Measurements from ENCODE around the gene SIGLEC10.
A peak's percentile ranks its signal among the peaks of the same experiment; 100 is the strongest.
"Not testable (repeated sequence)": the region's sequence is repeated elsewhere in the genome, so short reads cannot be mapped to it uniquely, and the experiment has no call there.

The SIGLEC10 gene

GRCh38 chr19:51448011-51448410 is 30.6 kb upstream of the SIGLEC10 start:
- no peaks in the 10 kb centered on the region for H3K79me2 ChIP-seq (ENCODE audit: insufficient read depth, low read length)
- no peaks in the 10 kb centered on the region for H4K20me1 ChIP-seq (ENCODE audit: low read depth, low read length)
- no peaks in the 10 kb centered on the region for H3K9me2 ChIP-seq (replicated peaks; ENCODE audit: insufficient read depth, low read length)
- TF ChIP-seq EZH2phosphoT487 (conservative IDR thresholded peaks at IDR 0.05; ENCODE audit: low read length), result no peak
- TF ChIP-seq, protein P1, sequence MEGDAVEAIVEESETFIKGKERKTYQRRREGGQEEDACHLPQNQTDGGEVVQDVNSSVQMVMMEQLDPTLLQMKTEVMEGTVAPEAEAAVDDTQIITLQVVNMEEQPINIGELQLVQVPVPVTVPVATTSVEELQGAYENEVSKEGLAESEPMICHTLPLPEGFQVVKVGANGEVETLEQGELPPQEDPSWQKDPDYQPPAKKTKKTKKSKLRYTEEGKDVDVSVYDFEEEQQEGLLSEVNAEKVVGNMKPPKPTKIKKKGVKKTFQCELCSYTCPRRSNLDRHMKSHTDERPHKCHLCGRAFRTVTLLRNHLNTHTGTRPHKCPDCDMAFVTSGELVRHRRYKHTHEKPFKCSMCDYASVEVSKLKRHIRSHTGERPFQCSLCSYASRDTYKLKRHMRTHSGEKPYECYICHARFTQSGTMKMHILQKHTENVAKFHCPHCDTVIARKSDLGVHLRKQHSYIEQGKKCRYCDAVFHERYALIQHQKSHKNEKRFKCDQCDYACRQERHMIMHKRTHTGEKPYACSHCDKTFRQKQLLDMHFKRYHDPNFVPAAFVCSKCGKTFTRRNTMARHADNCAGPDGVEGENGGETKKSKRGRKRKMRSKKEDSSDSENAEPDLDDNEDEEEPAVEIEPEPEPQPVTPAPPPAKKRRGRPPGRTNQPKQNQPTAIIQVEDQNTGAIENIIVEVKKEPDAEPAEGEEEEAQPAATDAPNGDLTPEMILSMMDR (IDR thresholded peaks at IDR 0.05; ENCODE audit: insufficient read depth, low read length, poor library complexity, severe bottlenecking), result no peak
- H3F3A ChIP-seq (ENCODE audit: insufficient read depth), result no peaks in the 10 kb centered on the region
- no peaks in the 10 kb centered on the region for H3K9me3 ChIP-seq (ENCODE audit: insufficient read depth, low read length)
- no peak overlapping the region for H3K9ac ChIP-seq (ENCODE audit: low read length)
- no peaks in the 10 kb centered on the region for H3K36me3 ChIP-seq (ENCODE audit: low read length)
- H3K4me2 ChIP-seq (ENCODE audit: low read depth, low read length, poor library complexity, severe bottlenecking), result no peak overlapping the region
- H2AFZ ChIP-seq (ENCODE audit: low read depth, low read length, severe bottlenecking), result no peak overlapping the region
- no peak overlapping the region for H3K4me3 ChIP-seq (ENCODE audit: insufficient read depth, low read length, poor library complexity, severe bottlenecking)
- H3K27ac ChIP-seq (ENCODE audit: low read depth, low read length), result no peak overlapping the region
- H3K27me3 ChIP-seq (ENCODE audit: low read length), result no peaks in the 10 kb centered on the region

- not testable (repeated sequence) for H4K20me1 ChIP-seq (ENCODE audit: low read depth, low read length); H3K4me2 ChIP-seq (ENCODE audit: low read depth, low read length, poor library complexity, severe bottlenecking); H2AFZ ChIP-seq (ENCODE audit: low read depth, low read length, severe bottlenecking); H3K9ac ChIP-seq (ENCODE audit: low read length); H3K9me3 ChIP-seq (ENCODE audit: insufficient read depth, low read length); H3K9me2 ChIP-seq (replicated peaks; ENCODE audit: insufficient read depth, low read length); H3K27ac ChIP-seq (ENCODE audit: low read depth, low read length); H3K36me3 ChIP-seq (ENCODE audit: low read length); H3F3A ChIP-seq (ENCODE audit: insufficient read depth); H3K4me3 ChIP-seq (ENCODE audit: insufficient read depth, low read length, poor library complexity, severe bottlenecking); H3K79me2 ChIP-seq (ENCODE audit: insufficient read depth, low read length); H3K27me3 ChIP-seq (ENCODE audit: low read length)
Observed at GRCh38 chr19:51447510-51447909, 30.1 kb upstream of the SIGLEC10 start.

DNA sequence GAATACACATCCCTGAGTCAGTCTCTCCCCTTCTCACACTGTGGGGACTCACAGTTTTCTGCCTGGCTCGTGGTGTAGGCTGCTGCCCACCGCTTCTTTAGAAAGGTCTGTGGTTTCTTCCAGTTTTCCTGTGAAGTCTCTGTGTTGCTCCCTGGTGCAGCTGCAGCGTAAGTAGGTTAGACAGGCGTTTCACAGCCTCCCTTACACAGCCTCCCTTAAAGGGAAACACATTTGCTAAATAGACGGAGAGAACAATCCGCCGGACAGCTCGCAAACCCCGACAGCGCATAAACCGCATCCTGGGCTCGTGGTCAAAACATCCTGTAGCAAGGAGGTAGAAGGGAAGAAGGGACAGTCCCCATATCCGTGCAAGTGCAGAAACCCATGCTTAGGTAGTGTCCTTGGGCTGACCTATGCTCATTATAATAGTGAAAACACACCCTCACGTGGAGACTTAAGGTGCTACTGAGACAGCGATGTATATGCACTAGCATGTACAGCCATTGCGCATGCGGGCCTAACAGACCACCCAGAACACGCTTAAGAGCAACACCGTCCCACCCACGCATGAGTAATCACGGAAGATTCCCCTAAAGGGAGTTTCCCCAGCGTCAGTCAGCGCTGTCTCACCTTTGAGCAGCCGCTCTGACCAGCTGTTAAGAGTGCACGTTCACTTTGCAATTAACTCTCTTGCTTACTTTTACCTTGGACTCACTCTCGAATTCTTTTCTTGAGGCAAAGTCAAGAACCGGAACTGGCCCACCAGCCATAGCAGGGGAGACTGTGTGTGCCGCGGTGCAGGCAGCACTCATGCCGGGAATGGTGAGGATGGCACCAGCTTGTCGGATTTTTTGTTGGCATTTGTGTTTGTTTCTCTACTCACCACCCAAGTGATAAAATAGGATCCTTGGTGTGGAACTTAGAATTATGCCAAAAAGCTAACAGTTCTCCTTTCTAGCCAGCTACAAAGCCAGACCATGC is 24.3 kb upstream of the SIGLEC10 start:
- no peaks in the 10 kb centered on the region for H3K9me3 ChIP-seq (ENCODE audit: insufficient read depth, low read length)
- H3K27me3 ChIP-seq (ENCODE audit: low read length), result no peaks in the 10 kb centered on the region
- H3K79me2 ChIP-seq (ENCODE audit: insufficient read depth, low read length), result no peaks in the 10 kb centered on the region
- H4K20me1 ChIP-seq (ENCODE audit: low read depth, low read length), result no peaks in the 10 kb centered on the region
- peaks cover 4% of the 10 kb centered on the region; the same call in 1 of the 2 replicates for H3F3A ChIP-seq (ENCODE audit: insufficient read depth)
- peak overlapping the region; percentile 25 for H3K4me3 ChIP-seq (ENCODE audit: insufficient read depth, low read length, poor library complexity, severe bottlenecking)
- no peak overlapping the region for H3K27ac ChIP-seq (ENCODE audit: low read depth, low read length)
- H3K4me2 ChIP-seq (ENCODE audit: low read depth, low read length, poor library complexity, severe bottlenecking), result peak overlapping the region; percentile 49
- TF ChIP-seq, protein P1 (IDR thresholded peaks at IDR 0.05; ENCODE audit: insufficient read depth, low read length, poor library complexity, severe bottlenecking), result no peak
- TF ChIP-seq EZH2phosphoT487 (conservative IDR thresholded peaks at IDR 0.05; ENCODE audit: low read length), result no peak
- H2AFZ ChIP-seq (ENCODE audit: low read depth, low read length, severe bottlenecking), result no peak overlapping the region
- peak overlapping the region; percentile 13; the same call in 1 of the 2 replicates for H3K9ac ChIP-seq (ENCODE audit: low read length)
- no peaks in the 10 kb centered on the region for H3K9me2 ChIP-seq (replicated peaks; ENCODE audit: insufficient read depth, low read length)
- no peaks in the 10 kb centered on the region for H3K36me3 ChIP-seq (ENCODE audit: low read length)

- no peak overlapping the region for H3K27ac ChIP-seq (ENCODE audit: low read depth, low read length)
- TF ChIP-seq EZH2phosphoT487 (conservative IDR thresholded peaks at IDR 0.05; ENCODE audit: low read length), result no peak
- TF ChIP-seq, protein P1 (IDR thresholded peaks at IDR 0.05; ENCODE audit: insufficient read depth, low read length, poor library complexity, severe bottlenecking), result no peak
- no peaks in the 10 kb centered on the region for H3K9me3 ChIP-seq (ENCODE audit: insufficient read depth, low read length)
- H3F3A ChIP-seq (ENCODE audit: insufficient read depth), result peaks cover 4% of the 10 kb centered on the region; the same call in 1 of the 2 replicates
- no peaks in the 10 kb centered on the region for H3K27me3 ChIP-seq (ENCODE audit: low read length)
- H3K79me2 ChIP-seq (ENCODE audit: insufficient read depth, low read length), result no peaks in the 10 kb centered on the region
- no peak overlapping the region for H3K4me3 ChIP-seq (ENCODE audit: insufficient read depth, low read length, poor library complexity, severe bottlenecking)
- H3K9me2 ChIP-seq (replicated peaks; ENCODE audit: insufficient read depth, low read length), result no peaks in the 10 kb centered on the region
- H3K4me2 ChIP-seq (ENCODE audit: low read depth, low read length, poor library complexity, severe bottlenecking), result no peak overlapping the region
- no peak overlapping the region for H2AFZ ChIP-seq (ENCODE audit: low read depth, low read length, severe bottlenecking)
- no peaks in the 10 kb centered on the region for H4K20me1 ChIP-seq (ENCODE audit: low read depth, low read length)
- H3K36me3 ChIP-seq (ENCODE audit: low read length), result no peaks in the 10 kb centered on the region
- H3K9ac ChIP-seq (ENCODE audit: low read length), result no peak overlapping the region
Observed at GRCh38 chr19:51440846-51441409, 23.5 kb upstream of the SIGLEC10 start.

Data from SU-DHL-6 (cell line).